PC-9 (cell line): ENCODE data around the gene MAB21L1. TPM values are rescaled to one million over a fixed set of nuclear protein-coding genes. Genes with fewer than 3 reads are reported as not detected.

Source experiments
- BruUV-seq: library from RNA; stranded (reverse); fragments of 400-500 nt; replicated peaks from 2 replicates; lab custom pipeline; 2021; lab: Mats Ljungman, UMichigan
- CTCF ChIA-PET: fragments of 300-600 bp; sonication (Branson Sonifier 250); formaldehyde crosslinking; loops from one replicate; lab custom pipeline; 2022; ENCODE audit warnings: antibody characterized with exemption; lab: Charles Lee
- POLR2A ChIA-PET: fragments of 300-600 bp; sonication (Branson Sonifier 250); formaldehyde crosslinking; loops from one replicate; lab custom pipeline; 2022; ENCODE audit warnings: antibody characterized with exemption; ENCODE audit not compliant: unreplicated experiment; lab: Charles Lee
- DNase-seq, 2 experiments: peaks; one replicate each; pipeline versions ENCODE4 v3.0.0 to v3.0.0-alpha.2; 2015 to 2022; ENCODE audit warnings: mixed read lengths in 1 of 2
- H2AFZ ChIP-seq: fragments of 200-600 bp; sonication (generic); 2 replicates; pipeline ENCODE4 v1.8.1; 2017; ENCODE audit warnings: antibody characterized with exemption
- H3F3A ChIP-seq: fragments of 200-600 bp; sonication (generic); 2 replicates; pipeline ENCODE4 v1.8.1; 2017; ENCODE audit warnings: antibody characterized with exemption, mild to moderate bottlenecking, low read depth; ENCODE audit not compliant: insufficient read depth
- H3K27ac ChIP-seq: fragments of 200-600 bp; sonication (generic); 2 replicates; pipeline ENCODE4 v1.6.1; 2016; ENCODE audit warnings: mixed run types
- H3K27me3 ChIP-seq: fragments of 200-600 bp; sonication (generic); 2 replicates; pipeline ENCODE4 v1.6.1; 2016; ENCODE audit warnings: low read depth, mixed run types; ENCODE audit not compliant: insufficient read depth
- H3K36me3 ChIP-seq: fragments of 200-600 bp; sonication (generic); 2 replicates; pipeline ENCODE4 v1.6.1; 2016; ENCODE audit warnings: low read depth, mixed run types
- H3K4me1 ChIP-seq: fragments of 200-600 bp; sonication (generic); replicated peaks from 2 replicates; pipeline ENCODE4 v1.6.1; 2016; ENCODE audit warnings: mixed run types; ENCODE audit not compliant: insufficient read depth
- H3K4me2 ChIP-seq: fragments of 200-600 bp; sonication (generic); 2 replicates; pipeline ENCODE4 v1.6.1; 2017; ENCODE audit warnings: mixed run types
- H3K4me3 ChIP-seq: fragments of 200-600 bp; sonication (generic); 2 replicates; pipeline ENCODE4 v1.6.1; 2016; ENCODE audit warnings: mixed run types
- H3K79me2 ChIP-seq: fragments of 200-600 bp; sonication (generic); 2 replicates; pipeline ENCODE4 v1.6.1; 2017; ENCODE audit warnings: low read depth, mixed run types
- H3K9me2 ChIP-seq: fragments of 200-600 bp; sonication (generic); 2 replicates; pipeline ENCODE4 v1.8.1; 2017; ENCODE audit warnings: mild to moderate bottlenecking; ENCODE audit not compliant: insufficient read depth
- H3K9me3 ChIP-seq: fragments of 200-600 bp; sonication (generic); 2 replicates; pipeline ENCODE4 v1.8.1; 2016; ENCODE audit warnings: low read depth; ENCODE audit not compliant: insufficient read depth
- H4K20me1 ChIP-seq: fragments of 200-600 bp; sonication (generic); 2 replicates; pipeline ENCODE4 v1.8.1; 2017; ENCODE audit not compliant: insufficient read depth
- EZH2 ChIP-seq: fragments of 200-600 bp; sonication (generic); IDR thresholded peaks from 2 replicates; pipeline ENCODE4 v1.8.0; 2017; ENCODE audit warnings: antibody characterized with exemption, low read depth
- intact Hi-C: fragments of 100-400 bp; cut with micrococcal nuclease; formaldehyde crosslinking; loops from one replicate; pipeline ENCODE4 v1.10.0; 2022; ENCODE audit not compliant: unreplicated experiment
- total RNA-seq: library from RNA; stranded (reverse); gene quantifications from 2 replicates; pipeline ENCODE4 v1.2.3, GENCODE V29; 2021
- TF ChIP-seq, protein P1 (sequence below): fragments of 200-600 bp; sonication (generic); conservative IDR thresholded peaks from 2 replicates; pipeline ENCODE4 v1.6.1; 2017; ENCODE audit warnings: mixed run types, antibody characterized with exemption, mild to moderate bottlenecking, moderate library complexity

Gene MAB21L1
- total RNA-seq, 1 experiment from 2014 or later = not detected

DNA sequence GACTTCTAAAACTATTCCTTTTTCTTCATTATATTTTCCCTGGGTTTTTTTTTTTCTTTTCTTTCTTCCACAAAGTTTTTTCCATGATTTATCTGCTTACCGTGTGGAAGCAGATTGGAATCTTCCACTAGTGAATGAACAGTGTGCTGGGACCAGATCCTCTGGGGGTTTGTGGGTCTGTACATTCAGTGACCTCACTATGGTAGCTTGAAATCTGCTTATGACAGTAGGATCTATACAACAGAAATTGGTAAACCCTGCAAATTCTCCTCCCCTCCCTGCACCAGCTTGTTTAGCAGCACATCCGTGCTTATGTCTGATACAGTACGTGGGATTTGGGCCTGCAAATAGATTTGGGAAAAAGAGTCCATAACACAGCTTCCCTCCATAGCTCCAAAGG lies 26.0 kb upstream of the MAB21L1 start:
- Histone ChIP-seq H3K36me3 (no peaks in the 10 kb centered on the region), H3K79me2 (no peaks in the 10 kb centered on the region), H3K4me1 (no peaks in the 10 kb centered on the region), H3K4me3 (no peak overlapping the region), H3K27ac (no peak overlapping the region), H3F3A (no peaks in the 10 kb centered on the region), H3K4me2 (no peak overlapping the region), H3K27me3 (no peaks in the 10 kb centered on the region), H3K9me3 (no peaks in the 10 kb centered on the region), H2AFZ (no peak overlapping the region), H4K20me1 (no peaks in the 10 kb centered on the region), H3K9me2 (no peaks in the 10 kb centered on the region)
- ChIA-PET CTCF (no interaction called here), POLR2A (no interaction called here)
- TF ChIP-seq EZH2 = no peak
- TF ChIP-seq, protein P1, sequence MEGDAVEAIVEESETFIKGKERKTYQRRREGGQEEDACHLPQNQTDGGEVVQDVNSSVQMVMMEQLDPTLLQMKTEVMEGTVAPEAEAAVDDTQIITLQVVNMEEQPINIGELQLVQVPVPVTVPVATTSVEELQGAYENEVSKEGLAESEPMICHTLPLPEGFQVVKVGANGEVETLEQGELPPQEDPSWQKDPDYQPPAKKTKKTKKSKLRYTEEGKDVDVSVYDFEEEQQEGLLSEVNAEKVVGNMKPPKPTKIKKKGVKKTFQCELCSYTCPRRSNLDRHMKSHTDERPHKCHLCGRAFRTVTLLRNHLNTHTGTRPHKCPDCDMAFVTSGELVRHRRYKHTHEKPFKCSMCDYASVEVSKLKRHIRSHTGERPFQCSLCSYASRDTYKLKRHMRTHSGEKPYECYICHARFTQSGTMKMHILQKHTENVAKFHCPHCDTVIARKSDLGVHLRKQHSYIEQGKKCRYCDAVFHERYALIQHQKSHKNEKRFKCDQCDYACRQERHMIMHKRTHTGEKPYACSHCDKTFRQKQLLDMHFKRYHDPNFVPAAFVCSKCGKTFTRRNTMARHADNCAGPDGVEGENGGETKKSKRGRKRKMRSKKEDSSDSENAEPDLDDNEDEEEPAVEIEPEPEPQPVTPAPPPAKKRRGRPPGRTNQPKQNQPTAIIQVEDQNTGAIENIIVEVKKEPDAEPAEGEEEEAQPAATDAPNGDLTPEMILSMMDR = no peak
- intact Hi-C loops = no loop called here
- DNase-seq = no peak
- BruUV-seq = no TSS peak

DNA sequence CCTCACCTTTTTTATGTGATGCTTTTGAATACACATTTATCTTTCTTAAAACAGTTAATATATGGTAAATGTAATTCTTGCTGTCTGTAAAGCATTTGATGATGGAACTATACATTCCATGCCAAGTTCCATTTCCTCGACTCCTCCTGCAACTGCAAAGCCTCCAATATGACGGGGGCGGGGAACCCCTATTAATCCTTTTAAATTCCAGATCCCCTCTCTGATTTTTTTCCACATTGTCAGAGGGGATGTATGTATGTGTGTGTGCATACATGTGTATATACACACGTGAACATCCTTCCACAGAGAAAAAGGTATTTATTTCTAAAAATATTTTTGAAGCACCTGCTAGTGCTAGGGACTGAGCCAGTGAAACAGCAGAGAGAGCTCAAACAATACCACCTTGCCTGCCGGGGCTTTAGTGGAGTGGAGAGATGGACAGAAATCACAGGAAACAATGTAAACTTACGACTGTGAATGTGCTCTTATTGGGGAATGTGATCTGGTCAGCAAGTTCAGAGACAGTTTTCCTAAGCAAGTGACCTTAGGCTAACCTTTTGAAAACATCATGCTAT lies 25.3 kb upstream of the MAB21L1 start:
- no peaks in the 10 kb centered on the region for H3K27me3 ChIP-seq
- no peak for DNase-seq

GRCh38 chr13:35500144-35500543 lies 23.7 kb upstream of the MAB21L1 start:
- no peaks in the 10 kb centered on the region for H3K4me1 ChIP-seq
- BruUV-seq = no TSS peak
- H3K79me2 ChIP-seq = no peaks in the 10 kb centered on the region
- H3K9me2 ChIP-seq = no peaks in the 10 kb centered on the region
- H3K4me2 ChIP-seq = no peak overlapping the region
- TF ChIP-seq, protein P1 = no peak
- TF ChIP-seq EZH2 = no peak
- no peak overlapping the region for H3K27ac ChIP-seq
- H3K27me3 ChIP-seq = no peaks in the 10 kb centered on the region
- no peak overlapping the region for H2AFZ ChIP-seq
- ChIA-PET CTCF (no interaction called here), POLR2A (no interaction called here)
- H4K20me1 ChIP-seq = no peaks in the 10 kb centered on the region
- no peak overlapping the region for H3K4me3 ChIP-seq
- DNase-seq = no peak
- intact Hi-C loops = no loop called here
- no peaks in the 10 kb centered on the region for H3F3A ChIP-seq
- no peaks in the 10 kb centered on the region for H3K36me3 ChIP-seq
- no peaks in the 10 kb centered on the region for H3K9me3 ChIP-seq

More for the DNA sequence above, 25.3 kb upstream of the MAB21L1 start:
- intact Hi-C loops = no loop called here
- H3K9me3 ChIP-seq = no peaks in the 10 kb centered on the region
- no TSS peak for BruUV-seq
- no peak overlapping the region for H3K4me2 ChIP-seq
- no peak overlapping the region for H3K4me3 ChIP-seq
- H3K9me2 ChIP-seq = no peaks in the 10 kb centered on the region
- no peak overlapping the region for H2AFZ ChIP-seq
- no peaks in the 10 kb centered on the region for H3K79me2 ChIP-seq
- H3F3A ChIP-seq = no peaks in the 10 kb centered on the region
- H3K36me3 ChIP-seq = no peaks in the 10 kb centered on the region
- H3K4me1 ChIP-seq = no peaks in the 10 kb centered on the region
- no peaks in the 10 kb centered on the region for H4K20me1 ChIP-seq
- POLR2A ChIA-PET = no interaction called here
- CTCF ChIA-PET = no interaction called here
- no peak overlapping the region for H3K27ac ChIP-seq
- TF ChIP-seq, protein P1 = no peak
- no peak for TF ChIP-seq EZH2
